PC-3 (cell line): ENCODE data around the gene PRKCQ.

Source experiments
- EZH2 ChIP-seq: fragments of 300-600 bp; sonication (generic); IDR thresholded peaks from one replicate; pipeline ENCODE4 v1.6.1; 2017; ENCODE audit warnings: antibody characterized with exemption, mild to moderate bottlenecking, low read length; ENCODE audit not compliant: unreplicated experiment
- TF ChIP-seq, protein P1 (sequence below): fragments of 300-600 bp; sonication (generic); conservative IDR thresholded peaks from 2 replicates; pipeline ENCODE4 v1.5.1; 2017; ENCODE audit warnings: antibody characterized with exemption, low read depth, mild to moderate bottlenecking, low read length

DNA sequence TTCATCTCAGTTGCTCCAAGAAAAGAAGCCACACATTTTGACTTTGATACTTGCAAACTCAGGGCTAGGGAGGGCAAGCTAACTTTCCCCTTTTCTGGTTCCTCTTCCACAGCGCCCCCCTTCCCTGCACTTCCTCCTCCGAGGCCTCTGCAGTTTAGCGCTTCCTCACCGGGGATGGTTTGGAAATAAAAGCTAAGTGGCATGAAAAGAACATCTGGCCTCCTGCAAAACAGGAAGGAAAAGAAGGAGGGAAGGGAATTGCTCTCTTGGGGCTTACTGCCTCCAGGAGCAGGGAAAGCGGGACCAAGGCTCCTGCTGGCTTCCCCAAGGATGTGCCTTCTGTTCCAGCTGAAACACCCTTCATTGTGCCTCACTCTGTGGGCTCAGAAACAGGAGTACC is 42.3 kb downstream of the PRKCQ start:
- TF ChIP-seq EZH2, result no peak
- TF ChIP-seq, protein P1, sequence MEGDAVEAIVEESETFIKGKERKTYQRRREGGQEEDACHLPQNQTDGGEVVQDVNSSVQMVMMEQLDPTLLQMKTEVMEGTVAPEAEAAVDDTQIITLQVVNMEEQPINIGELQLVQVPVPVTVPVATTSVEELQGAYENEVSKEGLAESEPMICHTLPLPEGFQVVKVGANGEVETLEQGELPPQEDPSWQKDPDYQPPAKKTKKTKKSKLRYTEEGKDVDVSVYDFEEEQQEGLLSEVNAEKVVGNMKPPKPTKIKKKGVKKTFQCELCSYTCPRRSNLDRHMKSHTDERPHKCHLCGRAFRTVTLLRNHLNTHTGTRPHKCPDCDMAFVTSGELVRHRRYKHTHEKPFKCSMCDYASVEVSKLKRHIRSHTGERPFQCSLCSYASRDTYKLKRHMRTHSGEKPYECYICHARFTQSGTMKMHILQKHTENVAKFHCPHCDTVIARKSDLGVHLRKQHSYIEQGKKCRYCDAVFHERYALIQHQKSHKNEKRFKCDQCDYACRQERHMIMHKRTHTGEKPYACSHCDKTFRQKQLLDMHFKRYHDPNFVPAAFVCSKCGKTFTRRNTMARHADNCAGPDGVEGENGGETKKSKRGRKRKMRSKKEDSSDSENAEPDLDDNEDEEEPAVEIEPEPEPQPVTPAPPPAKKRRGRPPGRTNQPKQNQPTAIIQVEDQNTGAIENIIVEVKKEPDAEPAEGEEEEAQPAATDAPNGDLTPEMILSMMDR, result no peak
